ENCODE measurements around the gene DCX. TPM values are rescaled to one million over a fixed set of nuclear protein-coding genes. Genes with fewer than 3 reads are reported as not detected.

DCX gene
- total RNA-seq, 1 donor from 2014 or later: not detected

- Mint-ChIP-seq H3K9me3 (no peaks in the 10 kb centered on the region), H3K4me1 (no peaks in the 10 kb centered on the region), H3K27ac (no peak overlapping the region), H3K27me3 (no peaks in the 10 kb centered on the region), H3K4me3 (no peak overlapping the region), H3K36me3 (ENCODE audit: low read depth) (no peaks in the 10 kb centered on the region)
- no peak for ATAC-seq (ENCODE audit: low read depth)
- no peak for DNase-seq
- POLR2A ChIA-PET: no interaction called here
- no peak for TF ChIP-seq CTCF (IDR thresholded peaks at IDR 0.05)
- CTCF ChIA-PET: no interaction called here
- intact Hi-C loops (cut with micrococcal nuclease): no loop called here
Observed at GRCh38 chrX:111410590-111411078, 1.4 kb downstream of the DCX start.

- no peaks in the 10 kb centered on the region for H3K27me3 Mint-ChIP-seq
- H3K9me3 Mint-ChIP-seq: no peaks in the 10 kb centered on the region
- POLR2A ChIA-PET: no interaction called here
- intact Hi-C loops (cut with micrococcal nuclease): no loop called here
- no peaks in the 10 kb centered on the region for H3K36me3 Mint-ChIP-seq (ENCODE audit: low read depth)
- ATAC-seq (ENCODE audit: low read depth) (no peak), DNase-seq (no peak)
- no peak overlapping the region for H3K4me3 Mint-ChIP-seq
- no peak for TF ChIP-seq CTCF (IDR thresholded peaks at IDR 0.05)
- no peaks in the 10 kb centered on the region for H3K4me1 Mint-ChIP-seq
- H3K27ac Mint-ChIP-seq: no peak overlapping the region
- CTCF ChIA-PET: no interaction called here
Observed at GRCh38 chrX:111409326-111409725, 2.7 kb downstream of the DCX start.

- Mint-ChIP-seq H3K36me3 (ENCODE audit: low read depth) (no peaks in the 10 kb centered on the region), H3K27ac (no peak overlapping the region), H3K4me3 (no peak overlapping the region), H3K4me1 (no peaks in the 10 kb centered on the region), H3K27me3 (no peaks in the 10 kb centered on the region), H3K9me3 (no peaks in the 10 kb centered on the region)
- intact Hi-C loops (cut with micrococcal nuclease): no loop called here
- TF ChIP-seq CTCF (IDR thresholded peaks at IDR 0.05): no peak
- ChIA-PET CTCF (no interaction called here), POLR2A (no interaction called here)
- no peak for ATAC-seq (ENCODE audit: low read depth)
- no peak for DNase-seq
Observed at GRCh38 chrX:111407948-111408347, 4.0 kb downstream of the DCX start.

GRCh38 chrX:111402344-111402743, 9.6 kb downstream of the DCX start:
- H3K9me3 Mint-ChIP-seq: no peaks in the 10 kb centered on the region
- no peak overlapping the region for H3K27ac Mint-ChIP-seq
- H3K4me1 Mint-ChIP-seq: no peaks in the 10 kb centered on the region
- no peak for TF ChIP-seq CTCF (IDR thresholded peaks at IDR 0.05)
- H3K36me3 Mint-ChIP-seq (ENCODE audit: low read depth): no peaks in the 10 kb centered on the region
- intact Hi-C loops (cut with micrococcal nuclease): no loop called here
- no peaks in the 10 kb centered on the region for H3K27me3 Mint-ChIP-seq
- H3K4me3 Mint-ChIP-seq: no peak overlapping the region
- CTCF ChIA-PET: no interaction called here
- ATAC-seq (ENCODE audit: low read depth): no peak
- POLR2A ChIA-PET: no interaction called here
- DNase-seq: no peak

- Mint-ChIP-seq H3K4me1 (no peaks in the 10 kb centered on the region), H3K4me3 (no peak overlapping the region), H3K9me3 (no peaks in the 10 kb centered on the region), H3K27ac (no peak overlapping the region), H3K27me3 (no peaks in the 10 kb centered on the region), H3K36me3 (ENCODE audit: low read depth) (no peaks in the 10 kb centered on the region)
- ATAC-seq (ENCODE audit: low read depth): no peak
- CTCF ChIA-PET: no interaction called here
- POLR2A ChIA-PET: no interaction called here
- TF ChIP-seq CTCF (IDR thresholded peaks at IDR 0.05): no peak
- intact Hi-C loops (cut with micrococcal nuclease): no loop called here
- DNase-seq: no peak
Observed at GRCh38 chrX:111395149-111395548, 16.8 kb downstream of the DCX start.
